KMS-11 (cell line): Measurements from ENCODE around the gene AK9.

Source experiments
- H2AFZ ChIP-seq: fragments of 200-600 bp; sonication (generic); 2 replicates; pipeline ENCODE4 v1.6.1; 2016; ENCODE audit warnings: antibody characterized with exemption, mixed run types, low read depth
- H3K27ac ChIP-seq: fragments of 200-600 bp; sonication (generic); 2 replicates; pipeline ENCODE4 v1.6.1; 2016; ENCODE audit warnings: mild to moderate bottlenecking, mixed run types
- H3K27me3 ChIP-seq: fragments of 200-600 bp; sonication (generic); 2 replicates; pipeline ENCODE4 v1.6.1; 2017; ENCODE audit warnings: mild to moderate bottlenecking, low read depth, mixed run types, moderate library complexity; ENCODE audit not compliant: insufficient read depth
- H3K36me3 ChIP-seq: fragments of 200-600 bp; sonication (generic); 2 replicates; pipeline ENCODE4 v1.6.1; 2017; ENCODE audit warnings: mild to moderate bottlenecking, mixed run types; ENCODE audit not compliant: insufficient read depth
- H3K4me1 ChIP-seq: fragments of 200-600 bp; sonication (generic); 2 replicates; pipeline ENCODE4 v1.6.1; 2016; ENCODE audit warnings: mild to moderate bottlenecking, low read depth, mixed run types; ENCODE audit not compliant: poor library complexity, severe bottlenecking
- H3K4me2 ChIP-seq: fragments of 200-600 bp; sonication (generic); 2 replicates; pipeline ENCODE4 v1.7.0; 2016; ENCODE audit warnings: mild to moderate bottlenecking, mixed run types
- H3K4me3 ChIP-seq: fragments of 200-600 bp; sonication (generic); IDR thresholded peaks from 2 replicates; pipeline ENCODE4 v1.6.1; 2017; ENCODE audit warnings: low read depth, low read length, mixed read lengths; ENCODE audit not compliant: insufficient read depth
- H3K79me2 ChIP-seq: fragments of 200-600 bp; sonication (generic); 2 replicates; pipeline ENCODE4 v1.6.1; 2016; ENCODE audit warnings: low read depth, mixed run types; ENCODE audit not compliant: insufficient read depth
- H3K9ac ChIP-seq: fragments of 200-600 bp; sonication (generic); 2 replicates; pipeline ENCODE4 v1.6.1; 2016; ENCODE audit warnings: mild to moderate bottlenecking, mixed run types
- H4K20me1 ChIP-seq: fragments of 200-600 bp; sonication (generic); 2 replicates; pipeline ENCODE4 v1.6.1; 2016; ENCODE audit warnings: mild to moderate bottlenecking, mixed run types; ENCODE audit not compliant: insufficient read depth
- CTCF ChIP-seq: fragments of 200-600 bp; sonication (generic); conservative IDR thresholded peaks from 2 replicates; pipeline ENCODE4 v1.6.1; 2017; ENCODE audit warnings: low read depth, mild to moderate bottlenecking, antibody characterized with exemption, low read length, moderate library complexity, mixed read lengths

The AK9 gene

DNA sequence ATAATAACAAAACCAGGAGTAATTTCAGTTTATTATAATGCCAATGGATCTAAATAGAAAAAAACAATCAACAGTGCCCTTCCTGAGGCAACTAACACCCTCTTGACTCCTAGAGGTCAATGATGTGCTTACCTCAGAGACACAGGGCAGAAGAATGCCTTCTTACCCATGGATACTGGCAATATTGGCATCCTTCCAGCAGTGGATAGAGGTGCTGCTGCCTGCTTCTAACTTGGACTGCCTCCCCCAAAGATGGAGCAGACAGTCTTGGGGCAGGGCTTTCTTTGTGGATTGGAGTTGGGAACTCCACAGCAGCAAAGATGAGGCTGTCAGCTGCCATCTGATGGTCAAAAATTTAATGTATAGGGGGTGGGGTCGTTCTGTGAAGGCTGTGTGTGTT is 78.7 kb downstream of the AK9 start:
- Histone ChIP-seq H3K36me3 (no peaks in the 10 kb centered on the region), H2AFZ (no peak overlapping the region), H4K20me1 (no peaks in the 10 kb centered on the region), H3K27me3 (no peaks in the 10 kb centered on the region), H3K79me2 (no peaks in the 10 kb centered on the region), H3K4me2 (no peak overlapping the region), H3K27ac (no peak overlapping the region), H3K4me3 (no peak overlapping the region), H3K4me1 (no peaks in the 10 kb centered on the region), H3K9ac (no peak overlapping the region)
- TF ChIP-seq CTCF, result no peak

- Histone ChIP-seq H3K4me3 (no peak overlapping the region), H3K27ac (no peak overlapping the region), H2AFZ (no peak overlapping the region), H3K27me3 (no peaks in the 10 kb centered on the region), H3K9ac (no peak overlapping the region), H3K4me2 (no peak overlapping the region), H4K20me1 (no peaks in the 10 kb centered on the region), H3K79me2 (no peaks in the 10 kb centered on the region), H3K4me1 (no peaks in the 10 kb centered on the region), H3K36me3 (no peaks in the 10 kb centered on the region)
- TF ChIP-seq CTCF, result no peak
Measured at GRCh38 chr6:109611502-109611901, 79.5 kb downstream of the AK9 start.

GRCh38 chr6:109610590-109610989 is 80.4 kb downstream of the AK9 start:
- Histone ChIP-seq H3K4me2 (no peak overlapping the region), H3K27me3 (no peaks in the 10 kb centered on the region), H2AFZ (no peak overlapping the region), H3K36me3 (no peaks in the 10 kb centered on the region), H3K27ac (no peak overlapping the region), H3K4me1 (no peaks in the 10 kb centered on the region), H4K20me1 (no peaks in the 10 kb centered on the region), H3K9ac (no peak overlapping the region), H3K79me2 (no peaks in the 10 kb centered on the region), H3K4me3 (no peak overlapping the region)
- no peak for TF ChIP-seq CTCF

DNA sequence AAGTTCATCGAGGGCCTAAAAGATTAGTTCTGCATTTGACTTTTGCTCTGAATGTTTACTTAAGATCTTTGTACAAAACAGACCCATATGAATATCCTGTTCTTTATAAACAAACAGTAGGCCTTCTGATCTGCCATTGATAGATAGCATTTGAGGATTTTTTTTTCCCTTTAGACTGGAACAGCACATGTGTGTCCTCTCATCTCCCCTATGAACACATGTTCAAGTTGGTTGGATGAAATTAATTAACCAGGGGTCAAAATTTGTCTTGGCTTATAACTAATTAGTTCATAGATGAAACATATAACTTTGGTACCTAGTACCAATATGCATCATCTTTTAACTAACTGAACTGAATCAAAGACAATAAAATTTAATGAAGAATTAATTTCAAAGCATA is 81.3 kb downstream of the AK9 start:
- no peaks in the 10 kb centered on the region for H3K27me3 ChIP-seq
- TF ChIP-seq CTCF, result no peak

DNA sequence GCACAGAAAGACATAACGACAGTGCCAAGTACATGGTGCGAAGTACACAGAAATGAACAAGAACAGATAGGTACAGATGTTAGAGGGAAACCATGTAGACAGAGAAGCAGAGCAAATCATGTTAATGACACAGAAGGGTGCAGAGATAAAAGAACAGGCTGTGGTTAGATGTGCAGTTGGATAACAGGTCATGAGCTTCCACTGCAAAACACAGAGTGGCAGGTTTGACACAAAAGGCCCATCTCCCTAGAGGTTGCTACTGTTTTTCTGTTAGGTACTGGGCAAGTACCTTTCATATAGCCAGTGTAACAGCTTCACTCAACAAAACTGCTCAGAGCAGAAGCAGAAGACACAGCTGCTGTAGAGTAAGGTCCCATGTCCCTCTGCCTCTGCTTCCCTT is 84.6 kb downstream of the AK9 start:
- no peak overlapping the region for H3K27ac ChIP-seq
- TF ChIP-seq CTCF, result no peak
- H4K20me1 ChIP-seq, result no peaks in the 10 kb centered on the region

More for the DNA sequence above, 81.3 kb downstream of the AK9 start:
- H3K4me1 ChIP-seq, result no peaks in the 10 kb centered on the region
- no peak overlapping the region for H3K27ac ChIP-seq
- H3K36me3 ChIP-seq, result no peaks in the 10 kb centered on the region
- H3K4me2 ChIP-seq, result no peak overlapping the region
- no peaks in the 10 kb centered on the region for H3K79me2 ChIP-seq
- no peaks in the 10 kb centered on the region for H4K20me1 ChIP-seq
- H2AFZ ChIP-seq, result no peak overlapping the region
- H3K4me3 ChIP-seq, result no peak overlapping the region
- no peak overlapping the region for H3K9ac ChIP-seq

More for the DNA sequence above, 84.6 kb downstream of the AK9 start:
- Histone ChIP-seq H2AFZ (no peak overlapping the region), H3K4me3 (no peak overlapping the region), H3K4me2 (no peak overlapping the region), H3K36me3 (no peaks in the 10 kb centered on the region), H3K4me1 (no peaks in the 10 kb centered on the region), H3K9ac (no peak overlapping the region), H3K27me3 (no peaks in the 10 kb centered on the region), H3K79me2 (no peaks in the 10 kb centered on the region)
